Fibroblast of lung (primary cell): ENCODE measurements around the gene IL17RB. TPM values are rescaled to one million over a fixed set of nuclear protein-coding genes. Genes with fewer than 3 reads are reported as not detected.

Experiments used
- DNase-seq, 2 donors: peaks; one replicate each; pipeline versions ENCODE4 v3.0.0 to v3.0.0-alpha.2; 2010; ENCODE audit warnings: low read depth in 2 of 2
- H2AFZ ChIP-seq: 2 replicates; pipeline ENCODE4 v1.5.1; 2012; ENCODE audit warnings: low read length, control low read depth, inconsistent platforms
- H3K27ac ChIP-seq: 2 replicates; pipeline ENCODE4 v1.5.1; 2011; ENCODE audit warnings: low read length, control low read depth; ENCODE audit not compliant: insufficient read depth
- H3K27me3 ChIP-seq: 2 replicates; pipeline ENCODE4 v1.5.1; 2011; ENCODE audit warnings: mild to moderate bottlenecking, low read length; ENCODE audit not compliant: control insufficient read depth, insufficient read depth
- H3K36me3 ChIP-seq: 2 replicates; pipeline ENCODE4 v1.5.1; 2011; ENCODE audit warnings: low read length; ENCODE audit not compliant: control insufficient read depth, insufficient read depth
- H3K4me1 ChIP-seq: 2 replicates; pipeline ENCODE4 v1.5.1; 2011; ENCODE audit warnings: low read length; ENCODE audit not compliant: control insufficient read depth, insufficient read depth; ENCODE audit errors: extremely low read depth
- H3K4me2 ChIP-seq: 2 replicates; pipeline ENCODE4 v1.5.1; 2011; ENCODE audit warnings: low read length, control low read depth; ENCODE audit not compliant: insufficient read depth; ENCODE audit errors: extremely low read depth
- H3K4me3 ChIP-seq, 4 experiments: fragments of 200-600 bp in 1 of 4; sonication (generic) in 1 of 4; replicated peaks in 1 of 4; 2 replicates each; pipeline ENCODE4 v1.5.1; 2011 to 2016; ENCODE audit warnings: low read length in 4 of 4, low read depth in 3 of 4, mild to moderate bottlenecking in 3 of 4, control low read depth in 2 of 4, inconsistent platforms in 1 of 4, mixed read lengths in 1 of 4; ENCODE audit not compliant: insufficient read depth in 1 of 4; ENCODE audit errors: control extremely low read depth in 1 of 4
- H3K79me2 ChIP-seq: 2 replicates; pipeline ENCODE4 v1.5.1; 2012; ENCODE audit warnings: mild to moderate bottlenecking, low read length, inconsistent platforms; ENCODE audit not compliant: control insufficient read depth, insufficient read depth
- H3K9ac ChIP-seq: 2 replicates; pipeline ENCODE4 v1.5.1; 2011; ENCODE audit warnings: mild to moderate bottlenecking, low read length, control low read depth; ENCODE audit not compliant: insufficient read depth
- H3K9me3 ChIP-seq: 2 replicates; pipeline ENCODE4 v1.5.1; 2012; ENCODE audit warnings: low read depth, low read length; ENCODE audit not compliant: control insufficient read depth, insufficient read depth
- H4K20me1 ChIP-seq: 2 replicates; pipeline ENCODE4 v1.5.1; 2011; ENCODE audit warnings: low read length; ENCODE audit not compliant: control insufficient read depth, insufficient read depth; ENCODE audit errors: extremely low read depth
- EZH2 ChIP-seq: IDR thresholded peaks from 2 replicates; pipeline ENCODE4 v1.5.1; 2012; ENCODE audit warnings: low read length, control low read depth, mild to moderate bottlenecking; ENCODE audit errors: missing control alignments
- polyA plus RNA-seq, 2 donors: library from polyadenylated mRNA; depleted of rRNA in 1 of 2; stranded (reverse) in 1 of 2; unstranded in 1 of 2; fragments of >200 nt; gene quantifications; 2 replicates each; pipeline ENCODE4 v1.2.1, GENCODE V29; 2011 to 2012; ENCODE audit warnings: missing spikeins in 1 of 2
- total RNA-seq: library from RNA; depleted of rRNA; stranded (reverse); fragments of >200 nt; gene quantifications from 2 replicates; pipeline ENCODE4 v1.2.1, GENCODE V29; 2014
- TF ChIP-seq, protein P1 (sequence below), 2 donors: IDR thresholded peaks in 1 of 2; conservative IDR thresholded peaks in 1 of 2; 1 replicate in 1 of 2; 2 replicates in 1 of 2; pipeline ENCODE4 v1.5.1; 2011 to 2012; ENCODE audit warnings: low read length in 2 of 2, control low read depth in 1 of 2, inconsistent platforms in 1 of 2, low read depth in 1 of 2, mild to moderate bottlenecking in 1 of 2

The IL17RB gene
- total and polyA plus RNA-seq, 2 donors (not counting 1 experiment from before 2014, with no cell fraction given), result 0.32 to 0.33 TPM

DNA sequence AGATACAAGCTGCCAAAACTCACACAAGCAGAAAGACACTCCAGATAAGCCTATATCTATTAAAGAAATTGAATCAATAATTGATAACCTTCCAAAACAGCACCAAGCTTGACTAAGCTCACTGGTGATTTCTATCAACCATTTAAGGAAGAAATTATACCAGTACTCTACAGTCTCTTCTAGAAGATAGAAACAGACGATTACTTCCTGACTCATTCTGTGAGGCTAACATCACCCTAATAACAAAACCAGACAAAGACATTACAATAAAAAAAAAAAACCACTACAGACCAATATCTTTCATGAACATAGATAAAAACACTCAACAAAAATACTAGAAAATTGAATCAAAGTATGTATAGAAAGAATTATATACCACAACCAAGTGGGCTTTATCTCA lies 20.3 kb upstream of the IL17RB start:
- Histone ChIP-seq H3K79me2 (no peaks in the 10 kb centered on the region), H3K9ac (no peak overlapping the region), H3K9me3 (no peaks in the 10 kb centered on the region), H3K27me3 (no peaks in the 10 kb centered on the region), H3K4me1 (no peaks in the 10 kb centered on the region), H3K36me3 (no peaks in the 10 kb centered on the region), H4K20me1 (no peaks in the 10 kb centered on the region), H3K4me3 (no peak overlapping the region), H2AFZ (no peak overlapping the region), H3K4me2 (no peak overlapping the region), H3K27ac (no peak overlapping the region)
- no peak for DNase-seq
- TF ChIP-seq, protein P1, sequence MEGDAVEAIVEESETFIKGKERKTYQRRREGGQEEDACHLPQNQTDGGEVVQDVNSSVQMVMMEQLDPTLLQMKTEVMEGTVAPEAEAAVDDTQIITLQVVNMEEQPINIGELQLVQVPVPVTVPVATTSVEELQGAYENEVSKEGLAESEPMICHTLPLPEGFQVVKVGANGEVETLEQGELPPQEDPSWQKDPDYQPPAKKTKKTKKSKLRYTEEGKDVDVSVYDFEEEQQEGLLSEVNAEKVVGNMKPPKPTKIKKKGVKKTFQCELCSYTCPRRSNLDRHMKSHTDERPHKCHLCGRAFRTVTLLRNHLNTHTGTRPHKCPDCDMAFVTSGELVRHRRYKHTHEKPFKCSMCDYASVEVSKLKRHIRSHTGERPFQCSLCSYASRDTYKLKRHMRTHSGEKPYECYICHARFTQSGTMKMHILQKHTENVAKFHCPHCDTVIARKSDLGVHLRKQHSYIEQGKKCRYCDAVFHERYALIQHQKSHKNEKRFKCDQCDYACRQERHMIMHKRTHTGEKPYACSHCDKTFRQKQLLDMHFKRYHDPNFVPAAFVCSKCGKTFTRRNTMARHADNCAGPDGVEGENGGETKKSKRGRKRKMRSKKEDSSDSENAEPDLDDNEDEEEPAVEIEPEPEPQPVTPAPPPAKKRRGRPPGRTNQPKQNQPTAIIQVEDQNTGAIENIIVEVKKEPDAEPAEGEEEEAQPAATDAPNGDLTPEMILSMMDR (conservative IDR thresholded peaks at IDR 0.05 in 1 of 2, IDR thresholded peaks at IDR 0.05 in 1 of 2; ENCODE audit: low read depth in 1 of 2, low read length in 2 of 2), result no peak
- no peak for TF ChIP-seq EZH2

DNA sequence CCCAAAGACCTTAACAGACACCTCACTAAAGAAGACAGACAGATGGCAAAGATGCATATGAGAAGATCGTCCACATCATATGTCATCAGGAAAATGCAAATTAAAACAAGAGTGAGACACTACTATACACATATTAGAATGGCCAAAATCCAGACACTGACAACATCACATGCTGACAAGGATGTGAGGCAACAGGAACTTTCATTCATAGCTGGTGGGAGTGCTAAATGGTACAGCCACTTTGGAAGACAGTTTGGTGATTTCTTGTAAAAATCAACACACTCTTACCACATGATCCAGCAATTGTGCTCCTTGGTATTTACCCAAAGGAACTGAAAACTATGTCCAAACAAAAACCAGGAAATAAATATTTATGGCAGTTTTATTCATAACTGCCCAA lies 17.8 kb upstream of the IL17RB start:
- no peak overlapping the region for H3K27ac ChIP-seq
- H3K4me2 ChIP-seq, result no peak overlapping the region
- no peak overlapping the region for H3K4me3 ChIP-seq
- H3K36me3 ChIP-seq, result no peaks in the 10 kb centered on the region
- H3K27me3 ChIP-seq, result no peaks in the 10 kb centered on the region
- no peak for TF ChIP-seq EZH2
- TF ChIP-seq, protein P1 (conservative IDR thresholded peaks at IDR 0.05 in 1 of 2, IDR thresholded peaks at IDR 0.05 in 1 of 2; ENCODE audit: low read depth in 1 of 2, low read length in 2 of 2), result no peak
- no peak overlapping the region for H3K9ac ChIP-seq
- no peaks in the 10 kb centered on the region for H3K9me3 ChIP-seq
- no peak for DNase-seq
- H3K79me2 ChIP-seq, result no peaks in the 10 kb centered on the region
- no peaks in the 10 kb centered on the region for H3K4me1 ChIP-seq
- no peak overlapping the region for H2AFZ ChIP-seq
- no peaks in the 10 kb centered on the region for H4K20me1 ChIP-seq

DNA sequence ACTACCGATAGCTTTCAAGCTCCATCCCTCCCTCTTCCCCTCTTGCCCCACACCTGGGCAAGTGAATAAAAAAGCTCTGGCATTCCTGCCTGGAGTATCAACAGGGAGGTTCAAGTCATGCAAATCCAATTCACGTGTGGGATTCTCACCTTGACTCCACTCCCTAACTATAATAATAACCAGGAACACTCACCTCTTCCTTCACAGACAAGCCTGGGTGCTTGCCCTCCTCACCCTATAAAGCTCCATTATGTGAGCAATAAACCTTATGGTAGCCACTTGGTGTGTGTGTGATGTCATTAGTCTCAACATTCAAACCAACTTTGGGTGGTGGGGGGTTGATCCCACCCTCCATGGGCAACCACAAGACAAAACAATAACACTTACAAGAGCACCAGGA lies 16.8 kb upstream of the IL17RB start:
- no peak overlapping the region for H3K4me3 ChIP-seq
- no peak for DNase-seq
- no peaks in the 10 kb centered on the region for H3K79me2 ChIP-seq
- H3K9me3 ChIP-seq, result no peaks in the 10 kb centered on the region
- no peak overlapping the region for H2AFZ ChIP-seq
- H3K27ac ChIP-seq, result no peak overlapping the region
- H3K27me3 ChIP-seq, result no peaks in the 10 kb centered on the region
- no peaks in the 10 kb centered on the region for H3K36me3 ChIP-seq
- no peaks in the 10 kb centered on the region for H4K20me1 ChIP-seq
- no peak overlapping the region for H3K4me2 ChIP-seq
- no peaks in the 10 kb centered on the region for H3K4me1 ChIP-seq
- H3K9ac ChIP-seq, result no peak overlapping the region
- TF ChIP-seq EZH2, result no peak
- TF ChIP-seq, protein P1 (conservative IDR thresholded peaks at IDR 0.05 in 1 of 2, IDR thresholded peaks at IDR 0.05 in 1 of 2; ENCODE audit: low read depth in 1 of 2, low read length in 2 of 2), result no peak
